A549 (cell line): ENCODE results near the gene DNAH7.

Experiments used
- SMC3 ChIP-seq: fragments of >200 bp; sonication (Bioruptor Twin); formaldehyde crosslinking; IDR thresholded peaks from 3 replicates; pipeline ENCODE4 v1.6.1; 2018; ENCODE audit warnings: inconsistent platforms
- TF ChIP-seq, protein P1 (sequence below): fragments of >200 bp; sonication (Bioruptor Twin); formaldehyde crosslinking; IDR thresholded peaks from 3 replicates; pipeline ENCODE4 v1.5.1; 2016

DNA sequence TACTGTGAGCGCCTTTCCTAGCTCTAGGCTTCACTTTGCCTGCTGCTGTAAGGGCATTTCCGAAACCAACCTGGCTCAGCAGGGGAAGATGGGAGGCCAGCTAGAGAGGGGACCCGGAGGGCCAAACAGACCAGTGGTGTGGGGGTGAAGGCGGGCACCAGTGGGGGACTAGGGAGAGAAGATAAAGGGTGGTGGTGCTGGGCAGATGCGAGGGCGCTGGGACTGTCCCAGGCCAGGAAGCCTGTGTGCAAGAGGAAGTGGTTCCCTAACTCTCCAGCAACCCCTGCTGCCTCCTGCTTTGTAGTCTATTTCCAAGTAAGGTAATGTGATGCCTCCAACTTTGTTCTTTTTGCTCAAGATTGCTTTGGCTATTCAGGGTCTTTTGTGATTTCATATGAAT, 73.1 kb downstream of the DNAH7 start:
- TF ChIP-seq, protein P1, sequence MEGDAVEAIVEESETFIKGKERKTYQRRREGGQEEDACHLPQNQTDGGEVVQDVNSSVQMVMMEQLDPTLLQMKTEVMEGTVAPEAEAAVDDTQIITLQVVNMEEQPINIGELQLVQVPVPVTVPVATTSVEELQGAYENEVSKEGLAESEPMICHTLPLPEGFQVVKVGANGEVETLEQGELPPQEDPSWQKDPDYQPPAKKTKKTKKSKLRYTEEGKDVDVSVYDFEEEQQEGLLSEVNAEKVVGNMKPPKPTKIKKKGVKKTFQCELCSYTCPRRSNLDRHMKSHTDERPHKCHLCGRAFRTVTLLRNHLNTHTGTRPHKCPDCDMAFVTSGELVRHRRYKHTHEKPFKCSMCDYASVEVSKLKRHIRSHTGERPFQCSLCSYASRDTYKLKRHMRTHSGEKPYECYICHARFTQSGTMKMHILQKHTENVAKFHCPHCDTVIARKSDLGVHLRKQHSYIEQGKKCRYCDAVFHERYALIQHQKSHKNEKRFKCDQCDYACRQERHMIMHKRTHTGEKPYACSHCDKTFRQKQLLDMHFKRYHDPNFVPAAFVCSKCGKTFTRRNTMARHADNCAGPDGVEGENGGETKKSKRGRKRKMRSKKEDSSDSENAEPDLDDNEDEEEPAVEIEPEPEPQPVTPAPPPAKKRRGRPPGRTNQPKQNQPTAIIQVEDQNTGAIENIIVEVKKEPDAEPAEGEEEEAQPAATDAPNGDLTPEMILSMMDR = no peak
- no peak for TF ChIP-seq SMC3
